Parathyroid adenoma (tissue), 2 donors: ENCODE data around the gene HRC.

Experiments used
- H2AFZ ChIP-seq: fragments of 300-600 bp; sonication (generic); one replicate; pipeline ENCODE4 v1.7.0; 2017; ENCODE audit warnings: antibody characterized with exemption, mild to moderate bottlenecking
- H3K27ac ChIP-seq: fragments of 300-600 bp; sonication (generic); one replicate; pipeline ENCODE4 v1.7.0; 2017
- H3K27me3 ChIP-seq: fragments of 300-600 bp; sonication (generic); one replicate; pipeline ENCODE4 v1.7.0; 2017; ENCODE audit warnings: low read length; ENCODE audit not compliant: control insufficient read depth, insufficient read depth
- H3K36me3 ChIP-seq: fragments of 300-600 bp; sonication (generic); one replicate; pipeline ENCODE4 v1.7.0; 2017; ENCODE audit warnings: low read length; ENCODE audit not compliant: control insufficient read depth, insufficient read depth
- H3K4me1 ChIP-seq: fragments of 300-600 bp; sonication (generic); one replicate; pipeline ENCODE4 v1.7.0; 2017; ENCODE audit warnings: control low read depth
- H3K4me2 ChIP-seq: fragments of 300-600 bp; sonication (generic); one replicate; pipeline ENCODE4 v1.7.0; 2017; ENCODE audit warnings: low read length
- H3K4me3 ChIP-seq: fragments of 300-600 bp; sonication (generic); one replicate; pipeline ENCODE4 v1.7.0; 2017; ENCODE audit warnings: low read depth, low read length
- H3K79me2 ChIP-seq: fragments of 300-600 bp; sonication (generic); one replicate; pipeline ENCODE4 v1.7.0; 2017; ENCODE audit warnings: control low read depth
- H3K9ac ChIP-seq: fragments of 300-600 bp; sonication (generic); one replicate; pipeline ENCODE4 v1.7.0; 2017; ENCODE audit warnings: mild to moderate bottlenecking
- H3K9me3 ChIP-seq: fragments of 300-600 bp; sonication (generic); one replicate; pipeline ENCODE4 v1.7.0; 2017; ENCODE audit warnings: low read length; ENCODE audit not compliant: control insufficient read depth
- CTCF ChIP-seq: fragments of 300-600 bp; sonication (generic); IDR thresholded peaks from one replicate; pipeline ENCODE4 v1.7.0; 2017; ENCODE audit warnings: antibody characterized with exemption, mild to moderate bottlenecking
- donor health status: primary hyperparathyroidism.

HRC gene

GRCh38 chr19:49136771-49137171 is 18.4 kb downstream of the HRC start:
- Histone ChIP-seq H3K9ac (no peak overlapping the region), H3K27me3 (no peaks in the 10 kb centered on the region), H2AFZ (no peak overlapping the region), H3K9me3 (no peaks in the 10 kb centered on the region), H3K4me2 (no peak overlapping the region), H3K4me1 (no peaks in the 10 kb centered on the region), H3K4me3 (no peak overlapping the region), H3K79me2 (no peaks in the 10 kb centered on the region), H3K36me3 (no peaks in the 10 kb centered on the region), H3K27ac (no peak overlapping the region)
- no peak for TF ChIP-seq CTCF

GRCh38 chr19:49135686-49136085 is 19.5 kb downstream of the HRC start:
- H3K27ac ChIP-seq: no peak overlapping the region
- H3K4me1 ChIP-seq: no peaks in the 10 kb centered on the region
- TF ChIP-seq CTCF: no peak
- no peak overlapping the region for H3K4me3 ChIP-seq
- no peaks in the 10 kb centered on the region for H3K79me2 ChIP-seq
- H3K27me3 ChIP-seq: no peaks in the 10 kb centered on the region
- H3K36me3 ChIP-seq: no peaks in the 10 kb centered on the region
- no peak overlapping the region for H2AFZ ChIP-seq
- H3K9ac ChIP-seq: no peak overlapping the region
- no peak overlapping the region for H3K4me2 ChIP-seq
- H3K9me3 ChIP-seq: no peaks in the 10 kb centered on the region

- no peaks in the 10 kb centered on the region for H3K4me1 ChIP-seq
- H3K27me3 ChIP-seq: no peaks in the 10 kb centered on the region
- H3K27ac ChIP-seq: no peak overlapping the region
- no peak for TF ChIP-seq CTCF
- H3K79me2 ChIP-seq: no peaks in the 10 kb centered on the region
- H3K9me3 ChIP-seq: no peaks in the 10 kb centered on the region
- H3K36me3 ChIP-seq: no peaks in the 10 kb centered on the region
- no peak overlapping the region for H3K9ac ChIP-seq
- H3K4me2 ChIP-seq: no peak overlapping the region
- peak overlapping the region; percentile 3 for H2AFZ ChIP-seq
- no peak overlapping the region for H3K4me3 ChIP-seq
Observed at GRCh38 chr19:49133621-49134454, 21.4 kb downstream of the HRC start.

- Histone ChIP-seq H3K9ac (no peak overlapping the region), H3K36me3 (no peaks in the 10 kb centered on the region), H3K4me1 (no peaks in the 10 kb centered on the region), H3K79me2 (no peaks in the 10 kb centered on the region), H3K4me3 (no peak overlapping the region), H3K27ac (no peak overlapping the region), H3K4me2 (no peak overlapping the region), H2AFZ (no peak overlapping the region), H3K9me3 (no peaks in the 10 kb centered on the region), H3K27me3 (no peaks in the 10 kb centered on the region)
- no peak for TF ChIP-seq CTCF
Observed at GRCh38 chr19:49132974-49133609, 22.1 kb downstream of the HRC start.
